A172 (cell line): ENCODE measurements around the gene CDK5. TPM values are rescaled to one million over a fixed set of nuclear protein-coding genes. Genes with fewer than 3 reads are reported as not detected.
"Not testable (repeated sequence)": the region's sequence is repeated elsewhere in the genome, so short reads cannot be mapped to it uniquely, and the experiment has no call there.

Source experiments
- DNase-seq: peaks from one replicate; pipeline ENCODE4 v3.0.0-alpha.2; 2015; ENCODE audit warnings: low spot score
- total RNA-seq: library from RNA; depleted of rRNA; stranded (reverse); fragments of >200 nt; shearing (Covaris generic); gene quantifications from 2 replicates; pipeline ENCODE4 v1.2.3, GENCODE V29; 2014

Gene CDK5
- total RNA-seq, 1 experiment from 2014 or later = 57.0 TPM

- DNase-seq = no peak
These were observed 22.5 kb downstream of the CDK5 start for GRCh38 chr7:151035026-151035717.

GRCh38 chr7:151034312-151035025 lies 23.2 kb downstream of the CDK5 start:
- DNase-seq = no peak

GRCh38 chr7:151033864-151034249 lies 23.8 kb downstream of the CDK5 start:
- no peak for DNase-seq

GRCh38 chr7:151032936-151033863 lies 24.5 kb downstream of the CDK5 start:
- DNase-seq = no peak

GRCh38 chr7:151031011-151031410 lies 26.7 kb downstream of the CDK5 start:
- no peak for DNase-seq

- no peak for DNase-seq
These were observed 28.7 kb downstream of the CDK5 start for GRCh38 chr7:151028948-151029501.

GRCh38 chr7:151028131-151028947 lies 29.4 kb downstream of the CDK5 start, which contains the start of gene ABCB8:
Gene ABCB8, plus strand, starts transcription at chr7:151028450. Its CDS starts 66 bp downstream, at chr7:151028516.
- DNase-seq = peak; percentile 98

- DNase-seq = not testable (repeated sequence)
These were observed 30.0 kb downstream of the CDK5 start for GRCh38 chr7:151027728-151028130.

- not testable (repeated sequence) for DNase-seq
These were observed 30.6 kb downstream of the CDK5 start for GRCh38 chr7:151026771-151027727.

- DNase-seq = peak; percentile 65
These were observed 31.6 kb downstream of the CDK5 start for GRCh38 chr7:151025924-151026671.

GRCh38 chr7:151024435-151025056 lies 33.2 kb downstream of the CDK5 start, which contains the start of gene ATG9B:
Gene ATG9B, minus strand, starts transcription at chr7:151024494. Its CDS starts 71 bp downstream, at chr7:151024423.
- DNase-seq = no peak

- no peak for DNase-seq
These were observed 34.5 kb downstream of the CDK5 start for GRCh38 chr7:151023232-151023631.

GRCh38 chr7:151020231-151020630 lies 37.5 kb downstream of the CDK5 start:
- no peak for DNase-seq

GRCh38 chr7:151019130-151019447 lies 38.6 kb downstream of the CDK5 start:
- DNase-seq = no peak

GRCh38 chr7:151018421-151019129 lies 39.1 kb downstream of the CDK5 start:
- no peak for DNase-seq

- no peak for DNase-seq
These were observed 39.7 kb downstream of the CDK5 start for GRCh38 chr7:151017953-151018420.

GRCh38 chr7:151017370-151017952 lies 40.2 kb downstream of the CDK5 start:
- DNase-seq = no peak
